HEK293 (cell line): ENCODE results near the gene DPP9.

Experiments used
- MYNN ChIP-seq: fragments of 450-650 bp; formaldehyde crosslinking; IDR thresholded peaks from 2 replicates; pipeline ENCODE4 v1.5.1; 2016; ENCODE audit warnings: missing biosample characterization, missing genetic modification characterization, borderline replicate concordance
- SP3 ChIP-seq: fragments of 450-650 bp; formaldehyde crosslinking; IDR thresholded peaks from 2 replicates; pipeline ENCODE4 v1.5.1; 2016; ENCODE audit warnings: missing biosample characterization, missing genetic modification characterization
- ZEB2 ChIP-seq: fragments of 450-650 bp; formaldehyde crosslinking; IDR thresholded peaks from 2 replicates; pipeline ENCODE4 v1.5.1; 2016; ENCODE audit warnings: missing biosample characterization, missing genetic modification characterization
- ZFP69B ChIP-seq: fragments of 450-650 bp; formaldehyde crosslinking; IDR thresholded peaks from 2 replicates; pipeline ENCODE4 v1.5.1; 2016; ENCODE audit warnings: missing biosample characterization, missing genetic modification characterization
- ZIC2 ChIP-seq: fragments of 450-650 bp; formaldehyde crosslinking; IDR thresholded peaks from 2 replicates; pipeline ENCODE4 v1.5.1; 2016; ENCODE audit warnings: missing biosample characterization, missing genetic modification characterization
- ZNF121 ChIP-seq: fragments of 450-650 bp; formaldehyde crosslinking; IDR thresholded peaks from 2 replicates; pipeline ENCODE4 v1.5.1; 2016; ENCODE audit warnings: missing biosample characterization, missing genetic modification characterization
- ZNF302 ChIP-seq: fragments of 450-650 bp; formaldehyde crosslinking; IDR thresholded peaks from 2 replicates; pipeline ENCODE4 v1.5.1; 2016; ENCODE audit warnings: missing biosample characterization, missing genetic modification characterization, low read depth
- ZNF391 ChIP-seq: fragments of 450-650 bp; formaldehyde crosslinking; IDR thresholded peaks from 2 replicates; pipeline ENCODE4 v1.5.1; 2016; ENCODE audit warnings: low read depth, missing biosample characterization, missing genetic modification characterization, borderline replicate concordance
- ZNF416 ChIP-seq: fragments of 450-650 bp; formaldehyde crosslinking; IDR thresholded peaks from 2 replicates; pipeline ENCODE4 v1.5.1; 2016; ENCODE audit warnings: missing biosample characterization, missing genetic modification characterization
- ZNF423 ChIP-seq: fragments of 450-650 bp; formaldehyde crosslinking; IDR thresholded peaks from 2 replicates; pipeline ENCODE4 v1.5.1; 2016; ENCODE audit warnings: missing biosample characterization, missing genetic modification characterization
- ZNF48 ChIP-seq: fragments of 450-650 bp; formaldehyde crosslinking; IDR thresholded peaks from 2 replicates; pipeline ENCODE4 v1.5.1; 2016; ENCODE audit warnings: missing biosample characterization, missing genetic modification characterization
- ZNF514 ChIP-seq: fragments of 450-650 bp; formaldehyde crosslinking; IDR thresholded peaks from 2 replicates; pipeline ENCODE4 v1.5.1; 2016; ENCODE audit warnings: missing biosample characterization, missing genetic modification characterization
- ZNF560 ChIP-seq: fragments of 450-650 bp; formaldehyde crosslinking; IDR thresholded peaks from 2 replicates; pipeline ENCODE4 v1.5.1; 2017; ENCODE audit warnings: missing biosample characterization, missing genetic modification characterization, borderline replicate concordance
- ZNF561 ChIP-seq: fragments of 450-650 bp; IDR thresholded peaks from 2 replicates; pipeline ENCODE4 v1.5.1; 2018; ENCODE audit warnings: missing biosample characterization, missing genetic modification characterization, borderline replicate concordance
- ZNF654 ChIP-seq: fragments of 450-650 bp; formaldehyde crosslinking; IDR thresholded peaks from 2 replicates; pipeline ENCODE4 v1.5.1; 2016; ENCODE audit warnings: low read depth, missing biosample characterization, missing genetic modification characterization
- ZNF768 ChIP-seq: fragments of 450-650 bp; formaldehyde crosslinking; IDR thresholded peaks from 2 replicates; pipeline ENCODE4 v1.5.1; 2018; ENCODE audit warnings: missing biosample characterization, mild to moderate bottlenecking, missing genetic modification characterization
- ZNF777 ChIP-seq: fragments of 450-650 bp; formaldehyde crosslinking; IDR thresholded peaks from 2 replicates; pipeline ENCODE4 v1.5.1; 2017; ENCODE audit warnings: missing biosample characterization, missing genetic modification characterization, borderline replicate concordance
- ZNF785 ChIP-seq: fragments of 450-650 bp; formaldehyde crosslinking; IDR thresholded peaks from 2 replicates; pipeline ENCODE4 v1.5.1; 2016; ENCODE audit warnings: missing biosample characterization, missing genetic modification characterization
- ZNF792 ChIP-seq: fragments of 450-650 bp; formaldehyde crosslinking; IDR thresholded peaks from 2 replicates; pipeline ENCODE4 v1.5.1; 2016; ENCODE audit warnings: missing biosample characterization, missing genetic modification characterization
- ZSCAN16 ChIP-seq: fragments of 450-650 bp; formaldehyde crosslinking; IDR thresholded peaks from 2 replicates; pipeline ENCODE4 v1.5.1; 2016; ENCODE audit warnings: missing biosample characterization, missing genetic modification characterization
- TF ChIP-seq, protein P1 (sequence below): fragments of 450-650 bp; formaldehyde crosslinking; IDR thresholded peaks from 2 replicates; pipeline ENCODE4 v1.5.1; 2016; ENCODE audit warnings: missing biosample characterization, missing genetic modification characterization
- TF ChIP-seq, protein P2 (sequence below): fragments of 450-650 bp; formaldehyde crosslinking; IDR thresholded peaks from 2 replicates; pipeline ENCODE4 v1.5.1; 2017; ENCODE audit warnings: missing biosample characterization, missing genetic modification characterization
- TF ChIP-seq, protein P3 (sequence below): fragments of 450-650 bp; formaldehyde crosslinking; IDR thresholded peaks from 2 replicates; pipeline ENCODE4 v1.5.1; 2016; ENCODE audit warnings: missing biosample characterization, missing genetic modification characterization
- TF ChIP-seq, protein P4 (sequence below): fragments of 450-650 bp; formaldehyde crosslinking; IDR thresholded peaks from 2 replicates; pipeline ENCODE4 v1.5.1; 2016; ENCODE audit warnings: missing biosample characterization, missing genetic modification characterization
- TF ChIP-seq, protein P5 (sequence below): fragments of 450-650 bp; formaldehyde crosslinking; IDR thresholded peaks from 2 replicates; pipeline ENCODE4 v1.5.1; 2016; ENCODE audit warnings: missing biosample characterization, missing genetic modification characterization
- TF ChIP-seq, protein P6 (sequence below): fragments of 450-650 bp; formaldehyde crosslinking; IDR thresholded peaks from 2 replicates; pipeline ENCODE4 v1.5.1; 2016; ENCODE audit warnings: missing biosample characterization, missing genetic modification characterization

The DPP9 gene

DNA sequence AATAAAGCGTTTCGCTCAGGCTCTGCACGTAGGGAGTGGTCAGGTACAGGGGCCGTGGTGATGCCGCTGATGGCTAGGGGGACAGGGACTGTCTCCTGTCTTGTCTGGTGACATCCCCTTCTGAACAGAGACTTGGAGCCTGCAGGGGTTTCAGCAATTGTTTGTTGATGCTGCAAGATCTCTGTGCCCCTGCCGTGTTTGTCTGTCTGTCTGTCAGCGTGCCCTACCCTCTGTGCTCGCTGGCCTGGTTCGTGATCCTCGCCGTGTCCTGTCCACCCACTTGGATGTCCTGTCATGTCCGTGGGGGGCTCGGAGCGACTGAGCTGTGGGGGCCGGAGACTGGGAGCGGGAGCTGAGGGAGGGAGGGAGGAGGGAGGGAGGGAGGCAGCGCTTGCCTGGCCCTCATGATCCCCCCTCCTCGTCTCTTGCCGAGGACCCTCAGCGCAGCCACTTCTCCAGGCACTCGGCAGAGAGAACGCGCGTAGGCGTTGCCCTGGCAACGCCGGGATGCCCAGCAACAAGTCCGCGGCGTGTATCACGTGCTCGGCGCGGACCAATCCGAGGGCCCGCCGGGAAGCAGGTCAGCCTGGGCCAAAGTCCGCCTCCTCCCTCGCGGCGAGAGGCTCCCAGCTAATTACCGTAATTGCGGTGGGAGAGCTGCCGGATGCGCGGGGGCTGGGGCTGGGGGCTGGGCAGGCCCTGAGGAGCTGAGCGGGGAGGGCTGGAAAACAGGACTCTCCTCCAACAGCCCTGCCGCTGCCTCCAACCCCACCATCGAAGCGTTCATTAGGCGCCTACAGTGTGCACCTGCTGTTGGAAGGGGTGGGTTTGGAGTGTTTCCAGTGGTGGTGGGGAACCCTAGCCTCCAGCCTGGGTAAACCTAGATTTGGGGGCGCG lies 36.0 kb upstream of the DPP9 start (continued):
- TF ChIP-seq ZNF121 (tag by site-specific recombination), result no peak
- TF ChIP-seq, protein P1, sequence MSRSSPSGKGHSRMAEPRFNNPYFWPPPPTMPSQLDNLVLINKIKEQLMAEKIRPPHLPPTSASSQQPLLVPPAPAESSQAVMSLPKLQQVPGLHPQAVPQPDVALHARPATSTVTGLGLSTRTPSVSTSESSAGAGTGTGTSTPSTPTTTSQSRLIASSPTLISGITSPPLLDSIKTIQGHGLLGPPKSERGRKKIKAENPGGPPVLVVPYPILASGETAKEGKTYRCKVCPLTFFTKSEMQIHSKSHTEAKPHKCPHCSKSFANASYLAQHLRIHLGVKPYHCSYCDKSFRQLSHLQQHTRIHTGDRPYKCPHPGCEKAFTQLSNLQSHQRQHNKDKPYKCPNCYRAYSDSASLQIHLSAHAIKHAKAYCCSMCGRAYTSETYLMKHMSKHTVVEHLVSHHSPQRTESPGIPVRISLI (tag by site-specific recombination), result no peak
- TF ChIP-seq, protein P2, sequence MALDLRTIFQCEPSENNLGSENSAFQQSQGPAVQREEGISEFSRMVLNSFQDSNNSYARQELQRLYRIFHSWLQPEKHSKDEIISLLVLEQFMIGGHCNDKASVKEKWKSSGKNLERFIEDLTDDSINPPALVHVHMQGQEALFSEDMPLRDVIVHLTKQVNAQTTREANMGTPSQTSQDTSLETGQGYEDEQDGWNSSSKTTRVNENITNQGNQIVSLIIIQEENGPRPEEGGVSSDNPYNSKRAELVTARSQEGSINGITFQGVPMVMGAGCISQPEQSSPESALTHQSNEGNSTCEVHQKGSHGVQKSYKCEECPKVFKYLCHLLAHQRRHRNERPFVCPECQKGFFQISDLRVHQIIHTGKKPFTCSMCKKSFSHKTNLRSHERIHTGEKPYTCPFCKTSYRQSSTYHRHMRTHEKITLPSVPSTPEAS (tag by site-specific recombination), result no peak
- no peak for TF ChIP-seq ZNF48 (tag by site-specific recombination)
- TF ChIP-seq, protein P3, sequence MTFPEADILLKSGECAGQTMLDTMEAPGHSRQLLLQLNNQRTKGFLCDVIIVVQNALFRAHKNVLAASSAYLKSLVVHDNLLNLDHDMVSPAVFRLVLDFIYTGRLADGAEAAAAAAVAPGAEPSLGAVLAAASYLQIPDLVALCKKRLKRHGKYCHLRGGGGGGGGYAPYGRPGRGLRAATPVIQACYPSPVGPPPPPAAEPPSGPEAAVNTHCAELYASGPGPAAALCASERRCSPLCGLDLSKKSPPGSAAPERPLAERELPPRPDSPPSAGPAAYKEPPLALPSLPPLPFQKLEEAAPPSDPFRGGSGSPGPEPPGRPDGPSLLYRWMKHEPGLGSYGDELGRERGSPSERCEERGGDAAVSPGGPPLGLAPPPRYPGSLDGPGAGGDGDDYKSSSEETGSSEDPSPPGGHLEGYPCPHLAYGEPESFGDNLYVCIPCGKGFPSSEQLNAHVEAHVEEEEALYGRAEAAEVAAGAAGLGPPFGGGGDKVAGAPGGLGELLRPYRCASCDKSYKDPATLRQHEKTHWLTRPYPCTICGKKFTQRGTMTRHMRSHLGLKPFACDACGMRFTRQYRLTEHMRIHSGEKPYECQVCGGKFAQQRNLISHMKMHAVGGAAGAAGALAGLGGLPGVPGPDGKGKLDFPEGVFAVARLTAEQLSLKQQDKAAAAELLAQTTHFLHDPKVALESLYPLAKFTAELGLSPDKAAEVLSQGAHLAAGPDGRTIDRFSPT, result no peak
- TF ChIP-seq ZNF514 (tag by site-specific recombination), result no peak
- no peak for TF ChIP-seq ZNF785 (tag by site-specific recombination)
- TF ChIP-seq, protein P4, sequence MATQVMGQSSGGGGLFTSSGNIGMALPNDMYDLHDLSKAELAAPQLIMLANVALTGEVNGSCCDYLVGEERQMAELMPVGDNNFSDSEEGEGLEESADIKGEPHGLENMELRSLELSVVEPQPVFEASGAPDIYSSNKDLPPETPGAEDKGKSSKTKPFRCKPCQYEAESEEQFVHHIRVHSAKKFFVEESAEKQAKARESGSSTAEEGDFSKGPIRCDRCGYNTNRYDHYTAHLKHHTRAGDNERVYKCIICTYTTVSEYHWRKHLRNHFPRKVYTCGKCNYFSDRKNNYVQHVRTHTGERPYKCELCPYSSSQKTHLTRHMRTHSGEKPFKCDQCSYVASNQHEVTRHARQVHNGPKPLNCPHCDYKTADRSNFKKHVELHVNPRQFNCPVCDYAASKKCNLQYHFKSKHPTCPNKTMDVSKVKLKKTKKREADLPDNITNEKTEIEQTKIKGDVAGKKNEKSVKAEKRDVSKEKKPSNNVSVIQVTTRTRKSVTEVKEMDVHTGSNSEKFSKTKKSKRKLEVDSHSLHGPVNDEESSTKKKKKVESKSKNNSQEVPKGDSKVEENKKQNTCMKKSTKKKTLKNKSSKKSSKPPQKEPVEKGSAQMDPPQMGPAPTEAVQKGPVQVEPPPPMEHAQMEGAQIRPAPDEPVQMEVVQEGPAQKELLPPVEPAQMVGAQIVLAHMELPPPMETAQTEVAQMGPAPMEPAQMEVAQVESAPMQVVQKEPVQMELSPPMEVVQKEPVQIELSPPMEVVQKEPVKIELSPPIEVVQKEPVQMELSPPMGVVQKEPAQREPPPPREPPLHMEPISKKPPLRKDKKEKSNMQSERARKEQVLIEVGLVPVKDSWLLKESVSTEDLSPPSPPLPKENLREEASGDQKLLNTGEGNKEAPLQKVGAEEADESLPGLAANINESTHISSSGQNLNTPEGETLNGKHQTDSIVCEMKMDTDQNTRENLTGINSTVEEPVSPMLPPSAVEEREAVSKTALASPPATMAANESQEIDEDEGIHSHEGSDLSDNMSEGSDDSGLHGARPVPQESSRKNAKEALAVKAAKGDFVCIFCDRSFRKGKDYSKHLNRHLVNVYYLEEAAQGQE (tag by site-specific recombination), result no peak
- no peak for TF ChIP-seq ZNF416 (tag by site-specific recombination)
- peak; percentile 93; the same call in 1 of the 2 replicates for TF ChIP-seq MYNN (tag by site-specific recombination)
- peak; percentile 32; the same call in 1 of the 2 replicates for TF ChIP-seq SP3
- TF ChIP-seq ZNF391, result no peak
- no peak for TF ChIP-seq ZNF560 (tag by site-specific recombination)
- TF ChIP-seq, protein P5, sequence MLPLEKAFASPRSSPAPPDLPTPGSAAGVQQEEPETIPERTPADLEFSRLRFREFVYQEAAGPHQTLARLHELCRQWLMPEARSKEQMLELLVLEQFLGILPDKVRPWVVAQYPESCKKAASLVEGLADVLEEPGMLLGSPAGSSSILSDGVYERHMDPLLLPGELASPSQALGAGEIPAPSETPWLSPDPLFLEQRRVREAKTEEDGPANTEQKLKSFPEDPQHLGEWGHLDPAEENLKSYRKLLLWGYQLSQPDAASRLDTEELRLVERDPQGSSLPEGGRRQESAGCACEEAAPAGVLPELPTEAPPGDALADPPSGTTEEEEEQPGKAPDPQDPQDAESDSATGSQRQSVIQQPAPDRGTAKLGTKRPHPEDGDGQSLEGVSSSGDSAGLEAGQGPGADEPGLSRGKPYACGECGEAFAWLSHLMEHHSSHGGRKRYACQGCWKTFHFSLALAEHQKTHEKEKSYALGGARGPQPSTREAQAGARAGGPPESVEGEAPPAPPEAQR (tag by site-specific recombination), result no peak
- TF ChIP-seq ZNF561 (tag by site-specific recombination), result 0 out of 2 replicates have a peak, but pooled peaks have one; percentile 3
- no peak for TF ChIP-seq ZNF654 (tag by site-specific recombination)
- no peak for TF ChIP-seq ZSCAN16 (tag by site-specific recombination)
- TF ChIP-seq ZNF777 (tag by site-specific recombination), result no peak
- TF ChIP-seq ZNF302 (tag by site-specific recombination), result no peak
- no peak for TF ChIP-seq ZNF423 (tag by site-specific recombination)
- TF ChIP-seq ZEB2 (tag by site-specific recombination), result peak; percentile 37; the same call in 1 of the 2 replicates
- TF ChIP-seq ZIC2 (tag by site-specific recombination), result no peak
- peak; percentile 86 for TF ChIP-seq ZNF792 (tag by site-specific recombination)
- TF ChIP-seq, protein P6, sequence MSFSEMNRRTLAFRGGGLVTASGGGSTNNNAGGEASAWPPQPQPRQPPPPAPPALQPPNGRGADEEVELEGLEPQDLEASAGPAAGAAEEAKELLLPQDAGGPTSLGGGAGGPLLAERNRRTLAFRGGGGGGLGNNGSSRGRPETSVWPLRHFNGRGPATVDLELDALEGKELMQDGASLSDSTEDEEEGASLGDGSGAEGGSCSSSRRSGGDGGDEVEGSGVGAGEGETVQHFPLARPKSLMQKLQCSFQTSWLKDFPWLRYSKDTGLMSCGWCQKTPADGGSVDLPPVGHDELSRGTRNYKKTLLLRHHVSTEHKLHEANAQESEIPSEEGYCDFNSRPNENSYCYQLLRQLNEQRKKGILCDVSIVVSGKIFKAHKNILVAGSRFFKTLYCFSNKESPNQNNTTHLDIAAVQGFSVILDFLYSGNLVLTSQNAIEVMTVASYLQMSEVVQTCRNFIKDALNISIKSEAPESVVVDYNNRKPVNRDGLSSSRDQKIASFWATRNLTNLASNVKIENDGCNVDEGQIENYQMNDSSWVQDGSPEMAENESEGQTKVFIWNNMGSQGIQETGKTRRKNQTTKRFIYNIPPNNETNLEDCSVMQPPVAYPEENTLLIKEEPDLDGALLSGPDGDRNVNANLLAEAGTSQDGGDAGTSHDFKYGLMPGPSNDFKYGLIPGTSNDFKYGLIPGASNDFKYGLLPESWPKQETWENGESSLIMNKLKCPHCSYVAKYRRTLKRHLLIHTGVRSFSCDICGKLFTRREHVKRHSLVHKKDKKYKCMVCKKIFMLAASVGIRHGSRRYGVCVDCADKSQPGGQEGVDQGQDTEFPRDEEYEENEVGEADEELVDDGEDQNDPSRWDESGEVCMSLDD (tag by site-specific recombination), result no peak
- TF ChIP-seq ZFP69B (tag by site-specific recombination), result no peak
- no peak for TF ChIP-seq ZNF768
